Panc1 (cell line): Measurements from ENCODE around the gene VTI1A. TPM values are rescaled to one million over a fixed set of nuclear protein-coding genes. Genes with fewer than 3 reads are reported as not detected.
"Not testable (repeated sequence)": the region's sequence is repeated elsewhere in the genome, so short reads cannot be mapped to it uniquely, and the experiment has no call there.

Experiments used
- ATAC-seq: fragments of 200-7000 bp; cut with Tn5 transposase; 2 replicates; pipeline ENCODE4 v1.9.1; 2020; ENCODE audit warnings: mild to moderate bottlenecking, moderate library complexity
- BruUV-seq: library from RNA; stranded (reverse); fragments of 400-500 nt; replicated peaks from 2 replicates; lab custom pipeline; 2021; lab: Mats Ljungman, UMichigan
- CTCF ChIA-PET: fragments of 300-600 bp; sonication (Branson Sonifier 250); formaldehyde crosslinking; loops from one replicate; lab custom pipeline; 2022; ENCODE audit warnings: antibody characterized with exemption; lab: Charles Lee
- POLR2A ChIA-PET: fragments of 300-600 bp; sonication (Branson Sonifier 250); formaldehyde crosslinking; loops from one replicate; lab custom pipeline; 2022; ENCODE audit warnings: antibody characterized with exemption; lab: Charles Lee
- DNase-seq: peaks from one replicate; pipeline ENCODE4 v3.0.0-alpha.2; 2010; ENCODE audit warnings: low read depth, low spot score
- H3K27ac ChIP-seq: 2 replicates; pipeline ENCODE4 v1.5.1; 2011; ENCODE audit warnings: mild to moderate bottlenecking, low read length, inconsistent platforms
- H3K27me3 ChIP-seq: fragments of 200-500 bp; sonication (Bioruptor generic); 2 replicates; pipeline ENCODE4 v1.6.0; 2014; ENCODE audit warnings: low read length, inconsistent platforms; ENCODE audit not compliant: control insufficient read depth, insufficient read depth
- H3K36me3 ChIP-seq: fragments of 200-500 bp; sonication (Bioruptor generic); 2 replicates; pipeline ENCODE4 v1.5.1; 2014; ENCODE audit warnings: inconsistent platforms, mild to moderate bottlenecking, low read length, moderate library complexity; ENCODE audit not compliant: control insufficient read depth, insufficient read depth
- H3K4me1 ChIP-seq: 2 replicates; pipeline ENCODE4 v1.5.1; 2011; ENCODE audit warnings: inconsistent platforms, mild to moderate bottlenecking, low read length, moderate library complexity; ENCODE audit not compliant: control insufficient read depth, insufficient read depth
- H3K4me3 ChIP-seq, 2 experiments: 2 replicates each; pipeline ENCODE4 v1.5.1; 2011 to 2012; ENCODE audit warnings: low read depth in 2 of 2, low read length in 2 of 2, mild to moderate bottlenecking in 2 of 2, inconsistent platforms in 1 of 2, moderate library complexity in 1 of 2
- H3K9me3 ChIP-seq: fragments of 200-500 bp; sonication (Bioruptor generic); 2 replicates; pipeline ENCODE4 v1.5.1; 2014; ENCODE audit warnings: low read depth, mild to moderate bottlenecking, inconsistent platforms, low read length, moderate library complexity; ENCODE audit not compliant: control insufficient read depth, insufficient read depth
- CTCF ChIP-seq: fragments of 450-650 bp; IDR thresholded peaks from 2 replicates; pipeline ENCODE4 v1.5.1; 2017; ENCODE audit warnings: mild to moderate bottlenecking
- POLR2AphosphoS5 ChIP-seq: IDR thresholded peaks from 2 replicates; pipeline ENCODE4 v1.6.1; 2012; ENCODE audit warnings: mild to moderate bottlenecking, low read depth, low read length, moderate library complexity
- REST ChIP-seq, 2 experiments: IDR thresholded peaks; 2 replicates each; pipeline ENCODE4 v1.6.1; 2011 to 2012; ENCODE audit warnings: low read depth in 2 of 2, control low read depth in 1 of 2, low read length in 1 of 2, mild to moderate bottlenecking in 1 of 2, moderate library complexity in 1 of 2; ENCODE audit not compliant: insufficient read depth in 1 of 2
- SIN3A ChIP-seq: IDR thresholded peaks from 2 replicates; pipeline ENCODE4 v1.6.1; 2012; ENCODE audit warnings: low read depth, mild to moderate bottlenecking, low read length, moderate library complexity, borderline replicate concordance; ENCODE audit not compliant: insufficient read depth
- TCF7L2 ChIP-seq: IDR thresholded peaks from 2 replicates; pipeline ENCODE4 v1.6.1; 2011; ENCODE audit warnings: mild to moderate bottlenecking, low read depth, low read length, inconsistent platforms
- in situ Hi-C: cut with HindIII; loops from 2 replicates; pipeline ENCODE4 v1.10.0; 2016; ENCODE audit warnings: low sequenced_read_pairs, low pct_unique_long_range_greater_than_20kb
- intact Hi-C: fragments of 100-400 bp; cut with micrococcal nuclease; formaldehyde crosslinking; loops from one replicate; pipeline ENCODE4 v1.10.0; 2022; ENCODE audit not compliant: unreplicated experiment
- total RNA-seq: library from RNA; stranded (reverse); gene quantifications from one replicate; pipeline ENCODE4 v1.2.1, GENCODE V29; 2021; ENCODE audit not compliant: unreplicated experiment

VTI1A gene
- total RNA-seq, 1 experiment from 2014 or later, result 36.3 TPM

- H3K27me3 ChIP-seq, result peaks cover 27% of the 10 kb centered on the region
- H3K9me3 ChIP-seq, H3K36me3 ChIP-seq, H3K27ac ChIP-seq, DNase-seq, ATAC-seq, H3K4me1 ChIP-seq, H3K4me3 ChIP-seq, POLR2A ChIA-PET, BruUV-seq, in situ Hi-C loops, intact Hi-C loops: not testable (repeated sequence)
- CTCF ChIA-PET, result interaction anchor here (0.7 kb wide), 1 partner anchor 10 kb away, joined by 4 read pairs; no protein-coding TSS in a partner anchor
These were observed 40.2 kb upstream of the VTI1A start for GRCh38 chr10:112406806-112407205.

DNA sequence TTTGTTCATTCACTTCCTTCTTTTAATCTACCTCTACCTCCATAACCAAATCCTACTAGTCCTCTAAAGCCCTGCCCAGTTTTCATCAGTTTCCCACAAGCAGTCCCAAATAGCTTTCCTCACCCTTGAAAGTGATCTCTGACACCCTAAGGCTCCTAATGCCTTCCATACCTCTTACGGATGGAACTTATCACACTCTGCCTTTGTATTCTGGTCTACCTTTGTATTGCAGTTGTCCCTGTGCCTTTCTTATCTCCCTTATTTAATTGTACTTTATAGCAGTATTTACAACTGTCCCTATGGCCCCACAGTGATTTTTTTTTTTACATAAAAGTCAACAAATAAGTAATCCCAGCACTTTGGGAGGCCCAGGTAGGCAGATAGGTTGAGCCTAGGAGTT, 39.3 kb upstream of the VTI1A start:
- H3K4me3 ChIP-seq, result no peak overlapping the region
- in situ Hi-C loops, result no loop called here
- no peaks in the 10 kb centered on the region for H3K4me1 ChIP-seq
- CTCF ChIA-PET, result interaction anchor here (0.7 kb wide), 1 partner anchor 9 kb away, joined by 4 read pairs; no protein-coding TSS in a partner anchor
- H3K27ac ChIP-seq, result no peak overlapping the region
- H3K36me3 ChIP-seq, result no peaks in the 10 kb centered on the region
- ATAC-seq (no peak), DNase-seq (no peak)
- TF ChIP-seq SIN3A, result no peak
- TF ChIP-seq TCF7L2, result no peak
- TF ChIP-seq REST (IDR thresholded peaks at IDR 0.05; ENCODE audit: insufficient read depth in 1 of 2, low read depth in 2 of 2, low read length in 1 of 2), result no peak
- TF ChIP-seq POLR2AphosphoS5, result no peak
- no peak for TF ChIP-seq CTCF
- POLR2A ChIA-PET, result interaction anchor here (0.7 kb wide), 1 partner anchor 38 kb away, joined by 3 read pairs; no protein-coding TSS in a partner anchor
- intact Hi-C loops, result no loop called here
- no peaks in the 10 kb centered on the region for H3K9me3 ChIP-seq
- no TSS peak for BruUV-seq
- peaks cover 26% of the 10 kb centered on the region for H3K27me3 ChIP-seq

GRCh38 chr10:112409299-112409698, 37.7 kb upstream of the VTI1A start:
- intact Hi-C loops (no loop called here), in situ Hi-C loops (no loop called here)
- ChIA-PET CTCF (no interaction called here), POLR2A (no interaction called here)
- Histone ChIP-seq H3K9me3 (no peaks in the 10 kb centered on the region), H3K4me1 (no peaks in the 10 kb centered on the region), H3K36me3 (no peaks in the 10 kb centered on the region), H3K4me3 (no peak overlapping the region), H3K27ac (no peak overlapping the region), H3K27me3 (peaks cover 19% of the 10 kb centered on the region)
- no peak for ATAC-seq
- TF ChIP-seq TCF7L2 (no peak), CTCF (no peak), REST (IDR thresholded peaks at IDR 0.05; ENCODE audit: insufficient read depth in 1 of 2, low read depth in 2 of 2, low read length in 1 of 2) (no peak), SIN3A (no peak), POLR2AphosphoS5 (no peak)
- BruUV-seq, result no TSS peak
- no peak for DNase-seq
